Glutamatergic neuron (in vitro differentiated cells): ENCODE data around the gene AGBL4. TPM values are rescaled to one million over a fixed set of nuclear protein-coding genes. Genes with fewer than 3 reads are reported as not detected.

Experiments
- DNase-seq: peaks from one replicate; pipeline ENCODE4 v3.0.0; 2022
- H3K27ac Mint-ChIP-seq: one replicate; pipeline ENCODE4 v1.8.0; 2020; ENCODE audit warnings: mild to moderate bottlenecking, mixed read lengths, inconsistent platforms; ENCODE audit not compliant: unreplicated experiment
- H3K27me3 Mint-ChIP-seq: one replicate; pipeline ENCODE4 v1.8.0; 2020; ENCODE audit warnings: mild to moderate bottlenecking, moderate library complexity, mixed read lengths, inconsistent platforms; ENCODE audit not compliant: unreplicated experiment
- H3K36me3 Mint-ChIP-seq: one replicate; pipeline ENCODE4 v1.8.0; 2020; ENCODE audit warnings: mild to moderate bottlenecking, mixed read lengths, inconsistent platforms; ENCODE audit not compliant: unreplicated experiment
- H3K4me1 Mint-ChIP-seq: one replicate; pipeline ENCODE4 v1.8.0; 2020; ENCODE audit warnings: mild to moderate bottlenecking, low read depth, mixed read lengths, inconsistent platforms; ENCODE audit not compliant: unreplicated experiment
- H3K4me3 Mint-ChIP-seq: one replicate; pipeline ENCODE4 v1.8.0; 2020; ENCODE audit warnings: mild to moderate bottlenecking, mixed read lengths, inconsistent platforms; ENCODE audit not compliant: unreplicated experiment
- H3K9me3 Mint-ChIP-seq: one replicate; pipeline ENCODE4 v1.8.0; 2020; ENCODE audit warnings: mild to moderate bottlenecking, moderate library complexity, mixed read lengths, inconsistent platforms; ENCODE audit not compliant: unreplicated experiment
- total RNA-seq: library from RNA; stranded (reverse); fragmentation: NEBNext Ultra II Directional; extraction: Animal tissue kit (Norgen Biotek cat#: 25700); gene quantifications from one replicate; pipeline ENCODE4 v1.2.1, GENCODE V29; 2021; ENCODE audit not compliant: unreplicated experiment
- TF ChIP-seq, protein P1 (sequence below): fragments of 200-600 bp; sonication (generic); IDR thresholded peaks from one replicate; pipeline ENCODE4 v1.5.0; 2021; ENCODE audit not compliant: partially characterized antibody, unreplicated experiment

Gene AGBL4
- total RNA-seq, 1 donor from 2014 or later: 3.5 TPM

GRCh38 chr1:48794816-48795215 lies 1228.9 kb downstream of the AGBL4 start:
- Mint-ChIP-seq H3K9me3 (no peaks in the 10 kb centered on the region), H3K27ac (no peak overlapping the region), H3K36me3 (no peaks in the 10 kb centered on the region), H3K27me3 (no peaks in the 10 kb centered on the region), H3K4me1 (no peaks in the 10 kb centered on the region), H3K4me3 (no peak overlapping the region)
- DNase-seq: no peak
- TF ChIP-seq, protein P1, sequence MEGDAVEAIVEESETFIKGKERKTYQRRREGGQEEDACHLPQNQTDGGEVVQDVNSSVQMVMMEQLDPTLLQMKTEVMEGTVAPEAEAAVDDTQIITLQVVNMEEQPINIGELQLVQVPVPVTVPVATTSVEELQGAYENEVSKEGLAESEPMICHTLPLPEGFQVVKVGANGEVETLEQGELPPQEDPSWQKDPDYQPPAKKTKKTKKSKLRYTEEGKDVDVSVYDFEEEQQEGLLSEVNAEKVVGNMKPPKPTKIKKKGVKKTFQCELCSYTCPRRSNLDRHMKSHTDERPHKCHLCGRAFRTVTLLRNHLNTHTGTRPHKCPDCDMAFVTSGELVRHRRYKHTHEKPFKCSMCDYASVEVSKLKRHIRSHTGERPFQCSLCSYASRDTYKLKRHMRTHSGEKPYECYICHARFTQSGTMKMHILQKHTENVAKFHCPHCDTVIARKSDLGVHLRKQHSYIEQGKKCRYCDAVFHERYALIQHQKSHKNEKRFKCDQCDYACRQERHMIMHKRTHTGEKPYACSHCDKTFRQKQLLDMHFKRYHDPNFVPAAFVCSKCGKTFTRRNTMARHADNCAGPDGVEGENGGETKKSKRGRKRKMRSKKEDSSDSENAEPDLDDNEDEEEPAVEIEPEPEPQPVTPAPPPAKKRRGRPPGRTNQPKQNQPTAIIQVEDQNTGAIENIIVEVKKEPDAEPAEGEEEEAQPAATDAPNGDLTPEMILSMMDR: no peak

DNA sequence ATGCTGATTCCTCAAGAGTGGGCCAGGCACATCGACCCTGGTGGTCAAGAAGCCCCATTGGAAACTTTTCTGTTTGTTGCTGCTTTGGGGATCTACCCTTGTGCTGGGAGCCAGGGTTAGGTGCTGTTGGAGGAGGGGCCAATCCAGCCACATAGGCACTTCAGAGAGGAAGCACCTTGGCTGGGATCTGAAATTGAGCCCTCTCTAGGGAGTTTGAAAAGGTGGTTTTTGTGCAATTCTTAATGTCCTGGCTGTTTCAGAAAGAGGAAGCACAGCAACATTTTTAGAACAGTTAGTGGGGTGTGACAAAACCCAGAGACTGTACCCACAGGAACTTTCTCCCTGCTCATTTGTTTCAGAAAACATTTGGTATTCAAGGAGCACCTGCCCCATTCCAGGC lies 1229.9 kb downstream of the AGBL4 start:
- no peak overlapping the region for H3K4me3 Mint-ChIP-seq
- TF ChIP-seq, protein P1: no peak

GRCh38 chr1:48792961-48793360 lies 1230.8 kb downstream of the AGBL4 start:
- H3K4me3 Mint-ChIP-seq: no peak overlapping the region
- no peaks in the 10 kb centered on the region for H3K27me3 Mint-ChIP-seq
- no peak overlapping the region for H3K27ac Mint-ChIP-seq
- TF ChIP-seq, protein P1: no peak
- H3K36me3 Mint-ChIP-seq: no peaks in the 10 kb centered on the region
- DNase-seq: no peak
- H3K9me3 Mint-ChIP-seq: no peaks in the 10 kb centered on the region
- no peaks in the 10 kb centered on the region for H3K4me1 Mint-ChIP-seq

More for the DNA sequence above, 1229.9 kb downstream of the AGBL4 start:
- H3K9me3 Mint-ChIP-seq: no peaks in the 10 kb centered on the region
- no peaks in the 10 kb centered on the region for H3K4me1 Mint-ChIP-seq
- H3K36me3 Mint-ChIP-seq: no peaks in the 10 kb centered on the region
- H3K27me3 Mint-ChIP-seq: no peaks in the 10 kb centered on the region
- no peak for DNase-seq
- no peak overlapping the region for H3K27ac Mint-ChIP-seq

- H3K9me3 Mint-ChIP-seq: no peaks in the 10 kb centered on the region
These were observed 1233.4 kb downstream of the AGBL4 start for GRCh38 chr1:48790397-48790796.

GRCh38 chr1:48789903-48790302 lies 1233.9 kb downstream of the AGBL4 start:
- TF ChIP-seq, protein P1: no peak
- H3K4me1 Mint-ChIP-seq: no peaks in the 10 kb centered on the region
- H3K36me3 Mint-ChIP-seq: no peaks in the 10 kb centered on the region
- H3K27me3 Mint-ChIP-seq: no peaks in the 10 kb centered on the region
- no peak overlapping the region for H3K27ac Mint-ChIP-seq
- no peak overlapping the region for H3K4me3 Mint-ChIP-seq
- H3K9me3 Mint-ChIP-seq: no peaks in the 10 kb centered on the region
- DNase-seq: no peak

More at GRCh38 chr1:48790397-48790796, 1233.4 kb downstream of the AGBL4 start:
- Mint-ChIP-seq H3K36me3 (no peaks in the 10 kb centered on the region), H3K4me3 (no peak overlapping the region), H3K27me3 (no peaks in the 10 kb centered on the region), H3K4me1 (no peaks in the 10 kb centered on the region), H3K27ac (no peak overlapping the region)
- no peak for DNase-seq
- TF ChIP-seq, protein P1: no peak
